Prostate gland (tissue), 2 donors: ENCODE measurements around the gene NOTUM.

Experiments
- POLR2A ChIP-seq: fragments of 450-650 bp; IDR thresholded peaks from one replicate; pipeline ENCODE4 v1.6.1; 2016; ENCODE audit warnings: antibody characterized with exemption, mild to moderate bottlenecking
- POLR2AphosphoS5 ChIP-seq: sonication (generic); formaldehyde crosslinking; IDR thresholded peaks from one replicate; pipeline ENCODE4 v1.6.1; 2017; ENCODE audit warnings: antibody characterized with exemption
- TF ChIP-seq, protein P1 (sequence below), 4 experiments: fragments of 200-600 bp in 2 of 4; fragments of 450-650 bp in 2 of 4; sonication (generic) in 2 of 4; IDR thresholded peaks; 1 replicate in 3 of 4; 2 replicates in 1 of 4; pipeline ENCODE4 v1.5.1; 2016 to 2019; ENCODE audit warnings: antibody characterized with exemption in 4 of 4, mild to moderate bottlenecking in 2 of 4, moderate library complexity in 2 of 4

DNA sequence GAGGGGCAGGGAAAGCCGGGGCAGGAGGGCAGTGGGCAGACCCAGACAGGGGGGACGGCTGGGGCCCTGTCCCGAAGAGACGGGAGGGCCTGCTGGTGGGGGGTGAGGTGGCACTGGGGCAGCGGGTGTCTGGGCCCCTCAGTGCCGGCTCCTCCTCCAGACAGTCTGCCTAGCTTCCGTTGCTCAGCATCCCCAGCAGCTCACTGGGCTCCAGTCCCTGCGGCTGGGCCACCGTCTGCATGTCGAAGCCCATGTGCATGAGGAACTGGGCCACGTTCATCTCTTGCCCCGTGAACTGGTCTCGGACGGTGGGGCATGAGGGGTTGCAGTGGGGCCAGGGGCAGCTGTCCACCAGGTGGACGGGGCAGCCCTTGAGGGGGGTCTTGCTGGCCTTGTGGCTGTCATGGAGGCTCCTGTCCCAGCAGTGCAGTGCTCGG is 8.2 kb downstream of the NOTUM start:
- TF ChIP-seq POLR2A (no peak), POLR2AphosphoS5 (no peak)
- TF ChIP-seq, protein P1, sequence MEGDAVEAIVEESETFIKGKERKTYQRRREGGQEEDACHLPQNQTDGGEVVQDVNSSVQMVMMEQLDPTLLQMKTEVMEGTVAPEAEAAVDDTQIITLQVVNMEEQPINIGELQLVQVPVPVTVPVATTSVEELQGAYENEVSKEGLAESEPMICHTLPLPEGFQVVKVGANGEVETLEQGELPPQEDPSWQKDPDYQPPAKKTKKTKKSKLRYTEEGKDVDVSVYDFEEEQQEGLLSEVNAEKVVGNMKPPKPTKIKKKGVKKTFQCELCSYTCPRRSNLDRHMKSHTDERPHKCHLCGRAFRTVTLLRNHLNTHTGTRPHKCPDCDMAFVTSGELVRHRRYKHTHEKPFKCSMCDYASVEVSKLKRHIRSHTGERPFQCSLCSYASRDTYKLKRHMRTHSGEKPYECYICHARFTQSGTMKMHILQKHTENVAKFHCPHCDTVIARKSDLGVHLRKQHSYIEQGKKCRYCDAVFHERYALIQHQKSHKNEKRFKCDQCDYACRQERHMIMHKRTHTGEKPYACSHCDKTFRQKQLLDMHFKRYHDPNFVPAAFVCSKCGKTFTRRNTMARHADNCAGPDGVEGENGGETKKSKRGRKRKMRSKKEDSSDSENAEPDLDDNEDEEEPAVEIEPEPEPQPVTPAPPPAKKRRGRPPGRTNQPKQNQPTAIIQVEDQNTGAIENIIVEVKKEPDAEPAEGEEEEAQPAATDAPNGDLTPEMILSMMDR (IDR thresholded peaks at IDR 0.05) = no peak
